B cell (primary cell): ENCODE data around the gene SMC1B.

Experiments used
- CTCF ChIP-seq: fragments of 200-600 bp; IDR thresholded peaks from one replicate; pipeline ENCODE4 v1.8.0; 2022; ENCODE audit warnings: antibody characterized with exemption, mild to moderate bottlenecking
- EZH2 ChIP-seq: IDR thresholded peaks from 2 replicates; pipeline ENCODE4 v1.6.1; 2012; ENCODE audit warnings: borderline replicate concordance, low read depth, mild to moderate bottlenecking, moderate library complexity, low read length; ENCODE audit not compliant: insufficient read depth, poor library complexity, severe bottlenecking

- TF ChIP-seq CTCF (no peak), EZH2 (no peak)
These were observed 101.0 kb downstream of the SMC1B start for GRCh38 chr22:45312415-45312814.
